AG10803 (cell line): ENCODE measurements around the gene TERF2IP.
A peak's percentile ranks its signal among the peaks of the same experiment; 100 is the strongest.

Experiments used
- DNase-seq: peaks from one replicate; pipeline ENCODE4 v3.0.0; 2010; ENCODE audit warnings: low read depth
- H3K4me3 ChIP-seq: 2 replicates; pipeline ENCODE4 v1.5.1; 2011; ENCODE audit warnings: mild to moderate bottlenecking, low read length, control low read depth
- CTCF ChIP-seq: conservative IDR thresholded peaks from 2 replicates; pipeline ENCODE4 v1.5.1; 2011; ENCODE audit warnings: mild to moderate bottlenecking, low read length, control low read depth, inconsistent platforms

TERF2IP gene

GRCh38 chr16:75697571-75697970, 50.0 kb downstream of the TERF2IP start:
- DNase-seq = no peak
- no peak for TF ChIP-seq CTCF
- H3K4me3 ChIP-seq = no peak overlapping the region

- no peak for DNase-seq
- no peak within 1 kb of the TSS for H3K4me3 ChIP-seq
- TF ChIP-seq CTCF = no peak
Observed at GRCh38 chr16:75701361-75701760, 53.8 kb downstream of the TERF2IP start, which contains the start of gene DUXB. Gene DUXB (minus strand): TSS chr16:75701461. CDS start chr16:75701418, 43 bp downstream.

DNA sequence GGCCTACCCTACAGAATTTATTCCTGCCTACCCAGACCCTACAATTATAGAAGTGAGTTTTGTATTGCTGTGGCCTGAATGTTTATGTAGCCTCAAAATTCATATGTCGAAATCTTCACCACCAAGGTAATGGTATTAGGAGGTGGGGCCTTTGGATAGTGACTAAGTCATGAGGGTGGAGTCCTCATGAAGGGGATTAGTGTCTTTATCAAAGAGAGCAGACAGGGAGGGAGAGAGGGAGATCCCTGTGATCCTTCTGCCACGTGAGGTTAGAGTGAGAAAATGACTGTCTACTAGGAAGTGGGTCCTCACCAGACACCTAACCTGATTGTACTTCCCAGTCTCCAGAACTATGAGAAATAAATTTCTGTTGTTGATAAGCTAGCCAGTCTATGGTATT, 54.7 kb downstream of the TERF2IP start:
- H3K4me3 ChIP-seq = no peak overlapping the region
- no peak for DNase-seq
- no peak for TF ChIP-seq CTCF

DNA sequence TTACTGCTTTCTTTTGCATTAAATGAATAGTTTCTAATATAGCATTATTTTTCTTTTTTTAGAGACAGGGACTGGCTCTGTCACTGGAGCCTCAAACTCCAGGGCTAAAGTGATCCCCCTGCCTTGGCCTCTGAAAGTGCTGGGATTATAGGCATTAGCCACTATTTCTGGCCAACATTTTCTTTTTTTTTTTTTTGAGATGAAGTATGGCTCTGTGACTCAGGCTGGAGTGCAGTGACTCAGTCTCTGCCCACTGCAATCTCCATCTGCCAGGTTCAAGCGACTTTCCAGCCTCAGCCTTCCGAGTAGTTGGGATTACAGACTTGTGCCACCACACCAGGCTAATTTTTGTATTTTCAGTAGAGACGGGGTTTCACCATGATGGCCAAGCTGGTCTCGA, 55.7 kb downstream of the TERF2IP start:
- H3K4me3 ChIP-seq = no peak overlapping the region
- no peak for TF ChIP-seq CTCF
- peak; percentile 13 for DNase-seq
